NT2/D1 (cell line): ENCODE results near the gene CABLES2.

Source experiments
- SUZ12 ChIP-seq: IDR thresholded peaks from 2 replicates; pipeline ENCODE4 v1.6.1; 2011; ENCODE audit not compliant: insufficient read length, insufficient read depth; ENCODE audit errors: extremely low read depth
- YY1 ChIP-seq: IDR thresholded peaks from 2 replicates; pipeline ENCODE4 v1.6.1; 2011; ENCODE audit not compliant: insufficient read length, insufficient read depth
- ZNF274 ChIP-seq: IDR thresholded peaks from 2 replicates; pipeline ENCODE4 v1.6.1; 2011; ENCODE audit warnings: mild to moderate bottlenecking, low read depth, low read length

DNA sequence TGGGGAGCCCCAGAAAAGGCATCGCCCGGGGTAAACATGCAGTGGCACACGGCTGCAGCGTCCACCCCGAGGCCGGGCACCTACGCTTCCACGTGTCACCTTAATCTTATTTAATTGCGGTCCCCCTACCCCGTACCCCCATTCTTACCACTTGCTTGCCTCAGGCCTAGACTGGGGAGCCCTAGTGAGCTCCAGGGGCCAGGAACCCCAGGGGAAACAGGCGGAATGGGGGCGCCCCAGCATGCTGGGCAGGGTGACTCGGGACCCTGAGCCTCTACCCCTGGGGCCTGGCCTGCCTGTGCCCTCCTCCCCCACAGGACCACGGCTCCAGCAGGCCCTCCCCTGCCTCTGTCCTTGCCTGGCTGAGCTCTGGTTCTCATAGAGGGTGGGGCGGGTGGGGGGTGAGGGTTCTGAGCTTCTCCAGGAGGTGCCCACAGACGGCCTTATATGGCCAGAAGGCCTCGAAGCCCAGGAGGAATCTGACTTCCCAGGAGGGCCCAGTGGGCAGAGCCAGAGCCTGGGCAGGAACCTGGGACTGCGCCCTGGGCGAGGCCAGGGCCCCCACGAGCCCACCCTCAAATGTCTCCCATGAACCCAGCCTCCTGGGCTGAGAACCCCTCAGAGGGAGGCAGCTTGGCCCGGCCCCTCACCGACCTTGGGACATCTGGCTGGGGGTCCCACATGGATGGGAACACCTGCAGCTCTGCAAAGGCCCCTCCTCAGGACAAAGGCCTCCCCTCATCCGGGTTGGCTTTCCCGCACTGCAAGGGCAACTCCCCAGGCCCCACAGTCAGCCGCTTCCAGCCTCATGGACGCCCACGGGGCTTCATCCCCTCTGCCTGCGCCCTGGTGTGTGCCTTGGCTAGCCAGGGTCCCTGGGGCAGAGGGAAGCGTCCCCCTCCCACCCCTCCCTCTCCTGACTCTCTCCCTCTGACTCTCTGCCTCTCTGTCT lies 34.8 kb downstream of the CABLES2 start:
- no peak for TF ChIP-seq YY1
- no peak for TF ChIP-seq ZNF274
- no peak for TF ChIP-seq SUZ12
